SK-N-SH (cell line): Measurements from ENCODE around the gene DHX16. TPM values are rescaled to one million over a fixed set of nuclear protein-coding genes. Genes with fewer than 3 reads are reported as not detected.

Experiments used
- CTCF ChIA-PET: fragments of 300-600, 350-600 bp; formaldehyde crosslinking; extraction: SDS; loops from one replicate; lab custom pipeline; 2021; lab: Yijun Ruan, JAX
- POLR2A ChIA-PET: fragments of 350-600 bp; sonication (Branson Sonifier 250); formaldehyde crosslinking; extraction: SDS; loops from one replicate; lab custom pipeline; 2020; ENCODE audit warnings: antibody characterized with exemption, inconsistent platforms; lab: Yijun Ruan, JAX
- DNase-seq: peaks from one replicate; pipeline ENCODE4 v3.0.0; 2012
- H2AFZ ChIP-seq: fragments of 200-600 bp; sonication (generic); 2 replicates; pipeline ENCODE4 v1.8.1; 2016; ENCODE audit warnings: antibody characterized with exemption, mild to moderate bottlenecking, low read depth
- H3F3A ChIP-seq: fragments of 200-600 bp; sonication (generic); replicated peaks from 2 replicates; pipeline ENCODE3; 2016; ENCODE audit warnings: antibody characterized with exemption, mild to moderate bottlenecking; ENCODE audit not compliant: insufficient read depth
- H3K27ac ChIP-seq, 2 experiments: fragments of 200-500 bp in 1 of 2; fragments of 200-600 bp in 1 of 2; sonication (Bioruptor generic) in 1 of 2; sonication (generic), shearing (Covaris generic) in 1 of 2; 2 replicates each; pipeline versions ENCODE4 v1.5.1 to v1.6.1; 2014 to 2016; ENCODE audit warnings: low read depth in 2 of 2, inconsistent platforms in 1 of 2, low read length in 1 of 2, mild to moderate bottlenecking in 1 of 2, mixed read lengths in 1 of 2
- H3K27me3 ChIP-seq: fragments of 200-600 bp; sonication (generic), shearing (Covaris generic); 2 replicates; pipeline ENCODE4 v1.6.1; 2016; ENCODE audit warnings: mixed run types; ENCODE audit not compliant: insufficient read depth
- H3K36me3 ChIP-seq, 2 experiments: fragments of 200-500 bp in 1 of 2; fragments of 200-600 bp in 1 of 2; sonication (Bioruptor generic) in 1 of 2; sonication (generic) in 1 of 2; replicated peaks in 1 of 2; 2 replicates each; pipeline versions ENCODE3 to v1.5.1; 2014 to 2016; ENCODE audit warnings: low read length in 1 of 2, mild to moderate bottlenecking in 1 of 2; ENCODE audit not compliant: insufficient read depth in 2 of 2, control insufficient read depth in 1 of 2
- H3K4me1 ChIP-seq, 2 experiments: fragments of 200-500 bp in 1 of 2; fragments of 200-600 bp in 1 of 2; sonication (Bioruptor generic) in 1 of 2; sonication (generic), shearing (Covaris generic) in 1 of 2; 2 replicates each; pipeline versions ENCODE4 v1.5.1 to v1.6.1; 2014 to 2016; ENCODE audit warnings: low read depth in 1 of 2, low read length in 1 of 2, mixed run types in 1 of 2; ENCODE audit not compliant: insufficient read depth in 2 of 2, control insufficient read depth in 1 of 2
- H3K4me2 ChIP-seq: fragments of 200-600 bp; sonication (generic), shearing (Covaris generic); 2 replicates; pipeline ENCODE4 v1.6.1; 2017; ENCODE audit warnings: mixed run types
- H3K4me3 ChIP-seq, 2 experiments: fragments of 200-500 bp in 1 of 2; fragments of 200-600 bp in 1 of 2; sonication (Bioruptor generic) in 1 of 2; sonication (generic), shearing (Covaris generic) in 1 of 2; 2 replicates each; pipeline versions ENCODE4 v1.5.1 to v1.8.1; 2014 to 2016; ENCODE audit warnings: low read depth in 2 of 2, inconsistent platforms in 1 of 2, low read length in 1 of 2, mild to moderate bottlenecking in 1 of 2, mixed read lengths in 1 of 2, moderate library complexity in 1 of 2
- H3K79me2 ChIP-seq: fragments of 200-600 bp; sonication (generic); 2 replicates; pipeline ENCODE4 v1.8.1; 2017; ENCODE audit warnings: mild to moderate bottlenecking; ENCODE audit not compliant: insufficient read depth
- H3K9ac ChIP-seq: fragments of 200-600 bp; sonication (generic); 2 replicates; pipeline ENCODE4 v1.6.1; 2017; ENCODE audit warnings: mixed run types
- H3K9me2 ChIP-seq: fragments of 200-600 bp; sonication (generic); 2 replicates; pipeline ENCODE4 v1.6.1; 2017; ENCODE audit warnings: mixed run types
- H3K9me3 ChIP-seq: fragments of 200-600 bp; sonication (generic); 2 replicates; pipeline ENCODE4 v1.6.1; 2017; ENCODE audit warnings: mixed run types, mild to moderate bottlenecking, moderate library complexity
- H4K20me1 ChIP-seq: fragments of 200-600 bp; sonication (generic); 2 replicates; pipeline ENCODE4 v1.6.1; 2017; ENCODE audit warnings: mild to moderate bottlenecking, mixed run types; ENCODE audit not compliant: insufficient read depth
- FOSL2 ChIP-seq: IDR thresholded peaks from 2 replicates; pipeline ENCODE4 v1.4.0; 2012; ENCODE audit warnings: low read depth, mild to moderate bottlenecking, moderate library complexity, borderline replicate concordance
- FOXJ3 ChIP-seq: sonication (generic); formaldehyde crosslinking; IDR thresholded peaks from 2 replicates; pipeline ENCODE4 v1.5.1; 2020; ENCODE audit warnings: mild to moderate bottlenecking, missing genetic modification reagents
- FOXM1 ChIP-seq: IDR thresholded peaks from 2 replicates; pipeline ENCODE4 v1.4.0; 2012; ENCODE audit warnings: low read depth, mild to moderate bottlenecking
- GATA2 ChIP-seq: sonication (generic); formaldehyde crosslinking; IDR thresholded peaks from 2 replicates; pipeline ENCODE4 v1.5.0; 2020; ENCODE audit warnings: mild to moderate bottlenecking, missing genetic modification reagents
- MXI1 ChIP-seq: IDR thresholded peaks from 2 replicates; pipeline ENCODE4 v1.6.1; 2012; ENCODE audit warnings: mild to moderate bottlenecking, low read depth, low read length, improper control_type of control experiment
- NFIC ChIP-seq: IDR thresholded peaks from 2 replicates; pipeline ENCODE4 v1.4.0; 2012; ENCODE audit warnings: borderline replicate concordance
- NRF1 ChIP-seq: IDR thresholded peaks from 2 replicates; pipeline ENCODE4 v1.6.1; 2012; ENCODE audit warnings: low read depth, mild to moderate bottlenecking, low read length
- PBX3 ChIP-seq: IDR thresholded peaks from 2 replicates; pipeline ENCODE4; 2012
- RAD21 ChIP-seq: IDR thresholded peaks from 2 replicates; pipeline ENCODE4 v1.6.1; 2012; ENCODE audit warnings: mild to moderate bottlenecking, low read length
- RCOR1 ChIP-seq: fragments of 150-350 bp; IDR thresholded peaks from 2 replicates; pipeline ENCODE4 v1.6.1; 2017; ENCODE audit warnings: antibody characterized with exemption, low read length
- TAF1 ChIP-seq: IDR thresholded peaks from 2 replicates; pipeline ENCODE4 v1.6.1; 2012; ENCODE audit warnings: low read depth, mild to moderate bottlenecking, low read length, moderate library complexity, borderline replicate concordance
- TEAD4 ChIP-seq: IDR thresholded peaks from 2 replicates; pipeline ENCODE4 v1.4.0; 2012; ENCODE audit warnings: mild to moderate bottlenecking, borderline replicate concordance; ENCODE audit not compliant: insufficient read depth
- YY1 ChIP-seq: IDR thresholded peaks from 2 replicates; pipeline ENCODE4 v1.4.0; 2012; ENCODE audit warnings: low read depth, mild to moderate bottlenecking
- ZBTB33 ChIP-seq: IDR thresholded peaks from 2 replicates; pipeline ENCODE4 v1.4.0; 2012; ENCODE audit warnings: low read depth, borderline replicate concordance
- WGBS: methylation state at CpG from one replicate; pipeline ENCODE4 v1.1.6; 2017; ENCODE audit warnings: low lambda C conversion rate; 5-methylcytosine and 5-hydroxymethylcytosine counted together
- polyA plus RNA-seq, 3 experiments: library from polyadenylated mRNA; depleted of rRNA; stranded (reverse); fragments of >200 nt; gene quantifications; 2 replicates each; pipeline ENCODE4 v1.2.3, GENCODE V29; 2012
- TF ChIP-seq, protein P1 (sequence below): IDR thresholded peaks from 2 replicates; pipeline ENCODE4 v1.6.1; 2012; ENCODE audit warnings: mild to moderate bottlenecking, low read depth, low read length, moderate library complexity
- TF ChIP-seq, protein P2 (sequence below): IDR thresholded peaks from 2 replicates; pipeline ENCODE4 v1.4.0; 2012; ENCODE audit warnings: low read depth, borderline replicate concordance

The DHX16 gene
- polyA plus RNA-seq, 1 of the 3 experiments (the other 2 are of a cell fraction), result 59.8 TPM

DNA sequence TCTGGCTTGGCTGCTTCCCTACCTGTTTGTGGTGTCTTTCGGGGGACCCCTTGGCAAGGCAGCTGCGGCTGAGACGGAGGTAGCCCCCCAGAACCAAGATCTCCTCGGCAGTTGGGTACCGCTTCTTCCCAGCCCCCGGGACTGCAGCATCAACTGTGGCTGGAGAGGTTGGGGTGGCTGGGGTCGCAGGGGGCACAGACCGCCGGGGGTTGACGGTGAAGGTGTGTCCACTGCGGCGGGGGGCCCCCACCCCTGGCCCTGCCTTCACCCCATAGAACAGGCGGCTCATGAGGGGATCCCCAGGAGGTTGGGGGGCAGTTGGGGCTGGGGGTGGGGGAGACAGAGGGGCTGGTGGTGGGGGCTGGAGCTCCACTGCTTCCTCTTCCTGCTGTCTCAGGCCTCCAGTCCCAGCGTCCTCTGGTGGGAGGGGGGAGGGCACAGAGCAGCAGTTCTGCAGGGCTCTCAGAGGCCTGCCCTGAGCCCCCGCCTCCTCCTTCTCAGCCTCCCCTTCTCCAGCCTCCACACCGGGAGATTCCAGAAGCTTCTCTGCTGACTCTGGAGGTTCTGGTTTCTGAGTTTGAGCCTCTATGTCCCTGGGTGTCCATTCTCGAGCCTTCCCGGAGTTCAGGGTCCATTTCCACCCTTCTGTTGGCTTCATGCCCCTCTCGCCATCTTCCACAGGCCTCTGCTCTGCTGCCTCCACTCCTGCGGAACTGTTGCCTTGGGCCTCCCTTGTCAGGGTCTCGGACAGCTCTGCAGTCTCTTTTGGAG, 11.8 kb upstream of the DHX16 start:
- H3K79me2 ChIP-seq, result peaks cover 100% of the 10 kb centered on the region
- peak; percentile 45 for DNase-seq
- TF ChIP-seq FOXM1 (no peak), ZBTB33 (no peak)
- H4K20me1 ChIP-seq, result peaks cover 23% of the 10 kb centered on the region
- H3F3A ChIP-seq, result peaks cover 29% of the 10 kb centered on the region
- H2AFZ ChIP-seq, result no peak overlapping the region
- peak overlapping the region; percentile 93 to 97 for H3K27ac ChIP-seq
- H3K9me2 ChIP-seq, result no peaks in the 10 kb centered on the region
- H3K4me1 ChIP-seq, result peaks cover 26 to 70% of the 10 kb centered on the region in 2 experiments; a peak in 3 of 4 replicates
- no peaks in the 10 kb centered on the region for H3K9me3 ChIP-seq
- peak overlapping the region; percentile 98 for H3K4me2 ChIP-seq
- peak overlapping the region; percentile 97 for H3K9ac ChIP-seq
- ChIA-PET POLR2A (no interaction called here), CTCF (interaction anchor here (1.7 to 29.8 kb wide), 2 partner anchors 13 to 38 kb away, joined by 8 to 838 read pairs; partner anchors contain the start of genes DHX16, FLOT1, MDC1 and TUBB)
- H3K4me3 ChIP-seq, result peak overlapping the region; percentile 74 to 77
- WGBS, result 43% methylated on average over 16 of the region's 21 CpGs
- no peaks in the 10 kb centered on the region for H3K27me3 ChIP-seq
- peaks cover 4 to 25% of the 10 kb centered on the region in 2 experiments for H3K36me3 ChIP-seq

GRCh38 chr6:30683980-30684338, 11.2 kb upstream of the DHX16 start:
- no peak for DNase-seq
- CTCF ChIA-PET, result interaction anchor here (1.7 to 29.8 kb wide), 2 partner anchors 12 to 39 kb away, joined by 8 to 838 read pairs; partner anchors contain the start of genes DHX16, FLOT1, MDC1 and TUBB
- Histone ChIP-seq H3K4me1 (peaks cover 23 to 68% of the 10 kb centered on the region in 2 experiments; a peak in 3 of 4 replicates), H2AFZ (no peak overlapping the region), H3K4me3 (peak overlapping the region; percentile 74 to 77), H3K79me2 (peaks cover 100% of the 10 kb centered on the region), H4K20me1 (peaks cover 28% of the 10 kb centered on the region), H3K36me3 (peaks cover 4 to 25% of the 10 kb centered on the region in 2 experiments), H3K9me3 (no peaks in the 10 kb centered on the region), H3K9me2 (no peaks in the 10 kb centered on the region), H3F3A (peaks cover 30% of the 10 kb centered on the region), H3K27me3 (no peaks in the 10 kb centered on the region), H3K27ac (peak overlapping the region; percentile 93 to 97), H3K9ac (peak overlapping the region; percentile 97), H3K4me2 (peak overlapping the region; percentile 98)
- TF ChIP-seq MXI1, result no peak
- TF ChIP-seq PBX3, result no peak
- no peak for TF ChIP-seq TAF1
- no peak for TF ChIP-seq YY1
- TF ChIP-seq GATA2, result no peak
- no peak for TF ChIP-seq NFIC
- TF ChIP-seq, protein P1, sequence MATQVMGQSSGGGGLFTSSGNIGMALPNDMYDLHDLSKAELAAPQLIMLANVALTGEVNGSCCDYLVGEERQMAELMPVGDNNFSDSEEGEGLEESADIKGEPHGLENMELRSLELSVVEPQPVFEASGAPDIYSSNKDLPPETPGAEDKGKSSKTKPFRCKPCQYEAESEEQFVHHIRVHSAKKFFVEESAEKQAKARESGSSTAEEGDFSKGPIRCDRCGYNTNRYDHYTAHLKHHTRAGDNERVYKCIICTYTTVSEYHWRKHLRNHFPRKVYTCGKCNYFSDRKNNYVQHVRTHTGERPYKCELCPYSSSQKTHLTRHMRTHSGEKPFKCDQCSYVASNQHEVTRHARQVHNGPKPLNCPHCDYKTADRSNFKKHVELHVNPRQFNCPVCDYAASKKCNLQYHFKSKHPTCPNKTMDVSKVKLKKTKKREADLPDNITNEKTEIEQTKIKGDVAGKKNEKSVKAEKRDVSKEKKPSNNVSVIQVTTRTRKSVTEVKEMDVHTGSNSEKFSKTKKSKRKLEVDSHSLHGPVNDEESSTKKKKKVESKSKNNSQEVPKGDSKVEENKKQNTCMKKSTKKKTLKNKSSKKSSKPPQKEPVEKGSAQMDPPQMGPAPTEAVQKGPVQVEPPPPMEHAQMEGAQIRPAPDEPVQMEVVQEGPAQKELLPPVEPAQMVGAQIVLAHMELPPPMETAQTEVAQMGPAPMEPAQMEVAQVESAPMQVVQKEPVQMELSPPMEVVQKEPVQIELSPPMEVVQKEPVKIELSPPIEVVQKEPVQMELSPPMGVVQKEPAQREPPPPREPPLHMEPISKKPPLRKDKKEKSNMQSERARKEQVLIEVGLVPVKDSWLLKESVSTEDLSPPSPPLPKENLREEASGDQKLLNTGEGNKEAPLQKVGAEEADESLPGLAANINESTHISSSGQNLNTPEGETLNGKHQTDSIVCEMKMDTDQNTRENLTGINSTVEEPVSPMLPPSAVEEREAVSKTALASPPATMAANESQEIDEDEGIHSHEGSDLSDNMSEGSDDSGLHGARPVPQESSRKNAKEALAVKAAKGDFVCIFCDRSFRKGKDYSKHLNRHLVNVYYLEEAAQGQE, result no peak
- no peak for TF ChIP-seq RAD21
- no peak for TF ChIP-seq FOSL2
- no peak for TF ChIP-seq RCOR1
- TF ChIP-seq, protein P2, sequence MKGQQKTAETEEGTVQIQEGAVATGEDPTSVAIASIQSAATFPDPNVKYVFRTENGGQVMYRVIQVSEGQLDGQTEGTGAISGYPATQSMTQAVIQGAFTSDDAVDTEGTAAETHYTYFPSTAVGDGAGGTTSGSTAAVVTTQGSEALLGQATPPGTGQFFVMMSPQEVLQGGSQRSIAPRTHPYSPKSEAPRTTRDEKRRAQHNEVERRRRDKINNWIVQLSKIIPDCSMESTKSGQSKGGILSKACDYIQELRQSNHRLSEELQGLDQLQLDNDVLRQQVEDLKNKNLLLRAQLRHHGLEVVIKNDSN, result no peak
- no peak for TF ChIP-seq FOXJ3
- TF ChIP-seq TEAD4, result no peak
- no peak for TF ChIP-seq NRF1
- POLR2A ChIA-PET, result interaction anchor here (1.2 kb wide), 1 partner anchor 37 kb away, joined by 4 read pairs; no protein-coding TSS in a partner anchor
- WGBS, result 34% methylated on average over 2 of the region's 2 CpGs
